Measurements from ENCODE around the gene AGO4. TPM values are rescaled to one million over a fixed set of nuclear protein-coding genes. Genes with fewer than 3 reads are reported as not detected.

The AGO4 gene
- total and polyA plus RNA-seq, 8 donors, result 3.2 to 10.7 (median 6.9) TPM

DNA sequence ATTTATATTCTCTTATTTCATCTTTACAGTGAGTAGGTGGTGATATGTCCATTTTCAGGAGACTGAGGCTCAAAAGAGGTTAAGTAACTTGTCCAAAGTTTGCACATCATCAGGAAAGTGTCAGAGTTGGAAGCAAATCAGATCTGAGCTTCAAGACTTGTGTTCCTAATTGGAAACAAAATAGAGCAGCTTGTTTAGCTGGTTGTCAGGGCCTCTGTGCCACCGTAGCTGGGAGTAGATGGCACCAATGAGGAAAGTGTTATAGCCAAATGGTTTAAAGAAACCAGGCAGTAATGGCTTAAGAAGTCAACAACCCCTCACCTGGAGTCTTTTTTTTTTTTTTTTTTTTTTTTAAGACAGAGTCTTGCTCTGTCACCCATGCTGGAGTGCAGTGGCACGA is 94.9 kb downstream of the AGO4 start:
- no peaks in the 10 kb centered on the region for H3K9me3 ChIP-seq
- TF ChIP-seq, protein P1, sequence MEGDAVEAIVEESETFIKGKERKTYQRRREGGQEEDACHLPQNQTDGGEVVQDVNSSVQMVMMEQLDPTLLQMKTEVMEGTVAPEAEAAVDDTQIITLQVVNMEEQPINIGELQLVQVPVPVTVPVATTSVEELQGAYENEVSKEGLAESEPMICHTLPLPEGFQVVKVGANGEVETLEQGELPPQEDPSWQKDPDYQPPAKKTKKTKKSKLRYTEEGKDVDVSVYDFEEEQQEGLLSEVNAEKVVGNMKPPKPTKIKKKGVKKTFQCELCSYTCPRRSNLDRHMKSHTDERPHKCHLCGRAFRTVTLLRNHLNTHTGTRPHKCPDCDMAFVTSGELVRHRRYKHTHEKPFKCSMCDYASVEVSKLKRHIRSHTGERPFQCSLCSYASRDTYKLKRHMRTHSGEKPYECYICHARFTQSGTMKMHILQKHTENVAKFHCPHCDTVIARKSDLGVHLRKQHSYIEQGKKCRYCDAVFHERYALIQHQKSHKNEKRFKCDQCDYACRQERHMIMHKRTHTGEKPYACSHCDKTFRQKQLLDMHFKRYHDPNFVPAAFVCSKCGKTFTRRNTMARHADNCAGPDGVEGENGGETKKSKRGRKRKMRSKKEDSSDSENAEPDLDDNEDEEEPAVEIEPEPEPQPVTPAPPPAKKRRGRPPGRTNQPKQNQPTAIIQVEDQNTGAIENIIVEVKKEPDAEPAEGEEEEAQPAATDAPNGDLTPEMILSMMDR (IDR thresholded peaks at IDR 0.05), result no peak
- no peak overlapping the region for H3K27ac ChIP-seq
- WGBS, 2 donors, result 95 to 100% methylated on average over 2 of the region's 2 CpGs
- ATAC-seq (no peak), DNase-seq (no peak), FAIRE-seq (no peak)
- intact Hi-C loops (cut with DNase I), result no loop called here
- no peaks in the 10 kb centered on the region for H3K27me3 ChIP-seq
- H3K4me1 ChIP-seq, result no peaks in the 10 kb centered on the region
- peaks cover 0 to 37% (median 10%) of the 10 kb centered on the region in 3 donors for H3K36me3 ChIP-seq
- no peak overlapping the region for H3K4me3 ChIP-seq

Other genes starting within 250 kb of the AGO4 start
- gene TFAP2E, start 234.7 kb upstream of the AGO4 start, total RNA-seq, result under 1 TPM; 0.08 to 0.87 (median 0.21) TPM
- 1 to 10 TPM; 1.1 to 2.0 TPM for gene TFAP2E, start 234.7 kb upstream of the AGO4 start, polyA plus RNA-seq
- 10 to 100 TPM; 13.2 to 24.2 (median 21.0) TPM for gene PSMB2, start 166.5 kb upstream of the AGO4 start, total RNA-seq
- gene PSMB2, start 166.5 kb upstream of the AGO4 start, polyA plus RNA-seq, result 10 to 100 TPM; 13.7 to 23.8 TPM
- gene C1orf216, start 89.1 kb upstream of the AGO4 start, total RNA-seq, result 1 to 10 TPM; 1.5 to 5.2 (median 2.5) TPM
- gene C1orf216, start 89.1 kb upstream of the AGO4 start, polyA plus RNA-seq, result 1 to 10 TPM; 3.3 to 3.7 TPM
- under 1 TPM in 5 of 6 donors, not detected in 1; 0.12 to 1.00 (median 0.49) TPM for gene CLSPN, start 38.0 kb upstream of the AGO4 start, total RNA-seq
- under 1 TPM in 1 of 2 donors, not detected in 1; 0.23 TPM for gene CLSPN, start 38.0 kb upstream of the AGO4 start, polyA plus RNA-seq
- gene AGO1, start 75.2 kb downstream of the AGO4 start, total RNA-seq, result 10 to 100 TPM; 10.2 to 18.7 (median 13.2) TPM
- gene AGO1, start 75.2 kb downstream of the AGO4 start, polyA plus RNA-seq, result 1 to 10 TPM; 2.7 to 3.3 TPM
- 10 to 100 TPM in 3 of 6 donors, 1 to 10 TPM in 3; 7.7 to 16.6 (median 9.9) TPM for gene AGO3, start 123.1 kb downstream of the AGO4 start, total RNA-seq
- 1 to 10 TPM; 2.2 to 2.8 TPM for gene AGO3, start 123.1 kb downstream of the AGO4 start, polyA plus RNA-seq